Activated gamma-delta T cell treated with anti-CD3 and anti-CD28 coated beads, Interleukin-2, amount 50 U/mL, for 16 hours (primary cell): ENCODE results near the gene FBXO28.

Source experiments
- DNase-seq: peaks from one replicate; pipeline ENCODE4 v3.0.0-alpha.2; 2020; ENCODE audit warnings: low read depth

FBXO28 gene

GRCh38 chr1:224095867-224096266 is 18.0 kb upstream of the FBXO28 start:
- no peak for DNase-seq

- no peak for DNase-seq
These were observed 17.1 kb upstream of the FBXO28 start for GRCh38 chr1:224096773-224097172.

GRCh38 chr1:224098007-224098406 is 15.9 kb upstream of the FBXO28 start:
- DNase-seq = no peak

- no peak for DNase-seq
These were observed 7.2 kb upstream of the FBXO28 start for GRCh38 chr1:224106568-224107281.

GRCh38 chr1:224107282-224107625 is 6.7 kb upstream of the FBXO28 start:
- no peak for DNase-seq

- no peak for DNase-seq
These were observed 4.9 kb upstream of the FBXO28 start for GRCh38 chr1:224108991-224109390.

- no peak for DNase-seq
These were observed 3.9 kb upstream of the FBXO28 start for GRCh38 chr1:224109981-224110380.

- no peak for DNase-seq
These were observed 906 bp upstream of the FBXO28 start for GRCh38 chr1:224113005-224113404.

- no peak for DNase-seq
These were observed 380 bp upstream of the FBXO28 start for GRCh38 chr1:224113545-224113917.

- no peak for DNase-seq
These were observed 870 bp downstream of the FBXO28 start for GRCh38 chr1:224114787-224115175.

GRCh38 chr1:224116131-224116530 is 2.2 kb downstream of the FBXO28 start:
- DNase-seq = no peak

- no peak for DNase-seq
These were observed 4.8 kb downstream of the FBXO28 start for GRCh38 chr1:224118688-224119087.

- DNase-seq = no peak
These were observed 9.2 kb downstream of the FBXO28 start for GRCh38 chr1:224123136-224123535.

GRCh38 chr1:224124220-224124619 is 10.3 kb downstream of the FBXO28 start:
- no peak for DNase-seq

GRCh38 chr1:224127925-224128819 is 14.3 kb downstream of the FBXO28 start:
- no peak for DNase-seq

- DNase-seq = no peak
These were observed 17.3 kb downstream of the FBXO28 start for GRCh38 chr1:224131253-224131652.

- no peak for DNase-seq
These were observed 19.0 kb downstream of the FBXO28 start for GRCh38 chr1:224132901-224133300.

- no peak for DNase-seq
These were observed 19.9 kb downstream of the FBXO28 start for GRCh38 chr1:224133741-224134299.

GRCh38 chr1:224137518-224137917 is 23.6 kb downstream of the FBXO28 start:
- DNase-seq = no peak

GRCh38 chr1:224138198-224138597 is 24.3 kb downstream of the FBXO28 start:
- DNase-seq = no peak

- no peak for DNase-seq
These were observed 27.8 kb downstream of the FBXO28 start for GRCh38 chr1:224141693-224142092.

GRCh38 chr1:224149709-224150108 is 35.8 kb downstream of the FBXO28 start:
- DNase-seq = no peak

GRCh38 chr1:224151117-224151516 is 37.2 kb downstream of the FBXO28 start:
- no peak for DNase-seq
